HL-60/S4 treated with retinoic acid at 250 ng/mL for 4 days and 3 days (cell line): ENCODE results near the gene WDR72.

ENCODE experiments used
- in situ Hi-C: fragments of 300-500 bp; cut with MboI; formaldehyde crosslinking; loops from 2 replicates; pipeline ENCODE4 v1.7.0; 2022; ENCODE audit warnings: low sequenced_read_pairs

WDR72 gene

DNA sequence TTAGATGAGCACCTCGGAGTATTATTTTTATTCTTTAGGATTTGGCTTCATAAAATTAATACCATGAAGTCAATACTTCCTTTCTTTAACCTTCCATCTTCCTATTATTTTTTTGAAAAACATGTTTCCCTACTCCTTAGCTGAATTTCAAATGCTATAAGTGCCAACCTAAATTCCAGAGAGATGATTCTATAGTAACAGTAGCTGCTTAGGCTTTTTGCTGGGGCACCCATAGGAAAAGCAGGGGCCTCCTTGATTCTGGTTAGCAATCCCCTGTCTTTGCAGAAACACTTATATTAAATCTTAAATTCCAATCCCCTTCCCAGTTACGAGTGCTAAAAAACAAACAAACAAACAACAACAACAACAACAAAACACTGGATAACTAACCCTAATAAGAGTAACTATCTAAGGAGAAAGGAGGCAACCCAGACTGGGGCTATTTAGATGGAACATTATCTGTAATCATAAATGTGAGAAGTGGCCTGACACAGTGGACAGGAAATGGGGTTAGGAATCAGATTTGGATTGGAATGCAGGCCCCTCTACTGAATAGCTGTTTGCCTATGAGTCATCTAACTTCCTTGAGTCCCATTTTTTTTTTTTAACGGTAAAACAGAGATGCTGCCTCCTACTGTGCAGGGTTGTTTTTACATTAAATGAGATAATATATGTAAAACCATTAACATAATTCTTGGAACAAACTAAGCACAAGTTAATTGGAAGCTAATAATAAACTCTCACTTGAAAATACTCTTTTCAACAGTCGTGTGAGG, 148.1 kb downstream of the WDR72 start:
- in situ Hi-C loops, result no loop called here

DNA sequence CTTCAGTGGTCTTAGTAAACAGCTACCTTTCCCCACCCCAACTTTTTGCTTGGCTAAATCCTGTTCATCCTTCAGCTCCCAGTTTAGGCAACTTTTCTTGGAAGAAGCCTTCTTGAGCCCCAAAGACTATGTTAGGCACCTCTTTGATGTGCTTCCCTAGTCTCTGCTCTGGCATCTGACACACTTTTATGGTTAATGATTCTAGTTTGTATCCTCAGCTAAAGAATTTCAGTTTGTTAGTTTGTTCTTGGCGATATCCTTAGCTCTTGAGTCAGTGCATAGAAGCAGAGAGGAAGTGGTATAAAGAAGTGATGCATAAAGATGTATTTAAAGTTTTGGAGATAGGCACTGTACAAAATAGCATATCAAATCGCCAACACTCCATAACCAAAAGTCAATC, 168.4 kb downstream of the WDR72 start:
- in situ Hi-C loops, result no loop called here

DNA sequence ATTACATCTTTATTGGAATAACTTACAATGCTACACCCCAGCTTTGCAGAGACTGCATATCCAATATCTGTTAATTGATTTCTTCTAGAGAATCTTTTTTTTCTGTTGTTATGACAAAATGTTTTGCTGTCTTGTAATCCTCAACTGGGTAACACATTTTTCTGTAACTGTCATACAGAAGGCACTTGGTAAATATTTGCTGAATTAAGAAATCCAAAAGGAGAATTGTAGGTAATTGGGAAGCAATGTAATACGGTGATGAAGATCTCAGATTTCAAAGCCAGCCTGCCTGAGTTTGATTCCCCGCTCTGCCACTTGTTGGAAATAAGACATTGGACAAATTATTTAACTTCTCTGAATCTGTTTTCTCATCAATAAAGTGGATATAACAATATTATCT, 169.1 kb downstream of the WDR72 start:
- in situ Hi-C loops, result no loop called here

DNA sequence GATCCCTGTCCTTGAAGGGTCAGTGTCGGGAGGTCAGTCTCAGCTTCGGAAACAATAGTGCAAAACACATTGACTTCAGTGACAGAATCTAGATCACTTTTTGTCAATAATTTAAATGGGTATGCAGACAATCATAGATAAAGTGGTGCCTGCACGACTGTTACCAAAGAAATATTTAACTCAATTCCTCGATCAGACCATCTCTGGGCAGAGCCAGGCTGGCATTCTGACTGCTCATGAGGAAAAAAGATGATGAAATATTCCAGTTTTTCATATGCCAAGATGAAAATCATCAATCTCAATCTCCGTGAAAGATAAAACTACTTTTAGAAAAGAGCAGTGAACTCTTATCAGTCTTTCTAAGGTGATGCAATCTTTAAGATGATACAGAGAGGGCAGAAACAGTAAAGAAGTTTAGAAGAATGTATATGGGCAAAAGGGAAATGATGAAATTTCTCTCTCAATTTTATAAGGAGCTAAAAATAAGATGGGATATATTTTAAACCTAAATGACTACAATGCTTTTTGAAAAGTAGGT, 169.9 kb downstream of the WDR72 start:
- in situ Hi-C loops, result no loop called here

DNA sequence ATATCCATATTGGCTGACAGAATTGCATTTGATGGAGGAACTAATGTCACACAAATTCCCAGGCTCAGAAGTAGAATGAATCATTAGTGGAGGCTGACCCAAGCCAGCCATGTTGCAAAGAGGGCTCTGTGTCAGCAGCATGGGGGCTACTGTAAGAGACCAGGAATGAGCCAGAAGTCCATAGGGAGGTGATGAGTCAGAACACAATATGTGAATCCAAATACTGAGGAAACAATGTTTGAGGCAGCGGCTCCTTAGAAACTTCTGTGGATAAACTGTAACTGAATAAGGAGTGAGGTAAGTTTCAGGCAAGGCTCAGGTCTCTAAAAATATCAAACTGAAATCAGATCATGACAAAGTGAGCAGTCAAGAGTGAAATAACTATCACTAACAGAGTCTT, 170.7 kb downstream of the WDR72 start:
- in situ Hi-C loops, result no loop called here

DNA sequence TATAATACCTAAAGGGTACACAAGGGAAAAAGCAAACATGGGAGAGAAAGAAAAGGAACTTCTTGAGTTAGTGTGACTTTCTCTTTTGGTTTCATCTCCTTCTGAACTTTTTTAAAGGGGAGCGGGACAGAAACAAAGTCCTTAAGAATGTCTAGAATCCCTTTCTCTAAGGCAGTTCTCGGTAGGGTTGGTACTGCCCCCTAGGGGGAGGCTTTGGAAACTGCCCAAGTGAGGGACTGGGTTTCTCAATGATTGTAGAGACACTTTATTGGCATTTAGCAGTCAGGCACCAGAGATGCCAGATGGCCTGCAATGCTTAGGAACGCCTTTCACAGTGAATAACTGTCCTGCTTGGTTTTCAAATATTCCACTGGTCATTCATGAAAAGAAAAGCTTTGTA, 172.7 kb downstream of the WDR72 start:
- in situ Hi-C loops, result no loop called here

DNA sequence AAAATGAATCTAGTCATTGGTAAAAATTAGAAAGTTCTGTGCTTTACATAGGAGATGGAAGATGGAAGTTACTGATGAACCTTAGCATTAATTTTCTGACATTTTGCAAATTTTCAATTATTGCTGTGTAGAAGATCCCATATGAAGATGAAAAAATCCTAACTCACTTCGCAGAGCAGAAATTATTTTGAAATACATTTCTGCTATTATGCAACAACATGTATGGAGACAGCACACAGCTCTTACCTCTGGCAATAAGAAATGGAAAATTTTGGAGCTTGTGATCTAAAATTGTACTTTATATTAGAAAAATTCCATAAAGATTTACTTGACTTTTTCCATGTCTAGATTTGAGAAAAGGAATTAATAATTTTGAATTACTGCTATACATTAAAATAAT, 177.9 kb downstream of the WDR72 start:
- in situ Hi-C loops, result no loop called here

DNA sequence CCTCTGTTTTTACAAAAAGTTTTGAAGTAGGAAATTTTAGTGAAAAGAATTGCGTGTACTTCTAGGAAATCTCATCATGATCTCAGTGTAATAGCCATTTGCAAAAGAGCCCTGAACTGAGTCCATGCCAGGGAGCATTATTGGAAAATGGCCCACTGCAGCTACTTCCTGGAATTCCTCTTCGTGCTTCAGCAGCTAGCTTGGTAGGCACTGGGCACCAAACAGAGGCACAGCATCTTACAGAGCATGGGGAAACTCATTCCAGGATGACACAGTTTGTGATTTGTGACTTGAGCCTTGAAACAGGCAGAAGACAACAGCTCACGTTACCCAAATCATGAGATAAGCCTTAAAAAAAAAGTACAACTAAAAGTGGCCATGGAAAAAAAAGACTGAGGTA, 179.1 kb downstream of the WDR72 start:
- in situ Hi-C loops, result no loop called here

DNA sequence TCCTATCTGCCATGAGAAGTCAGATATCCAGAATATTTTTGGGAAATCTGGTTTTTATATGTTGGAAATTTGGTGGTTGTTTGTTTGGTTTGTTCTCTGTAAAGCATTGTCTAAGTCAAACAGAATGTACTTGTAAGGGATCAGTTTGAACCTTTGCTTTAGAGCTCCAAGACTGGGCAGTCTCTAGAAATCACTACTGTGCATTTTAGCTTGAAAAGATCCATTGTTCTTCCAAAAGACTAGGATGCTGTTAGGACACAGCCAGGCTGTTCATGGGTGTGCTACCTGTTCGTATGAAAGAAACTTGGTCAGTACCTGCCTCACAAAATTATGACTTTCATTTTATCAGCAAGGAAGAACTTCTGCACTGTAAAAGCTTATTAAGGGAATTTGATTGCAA, 182.6 kb downstream of the WDR72 start:
- in situ Hi-C loops, result no loop called here

DNA sequence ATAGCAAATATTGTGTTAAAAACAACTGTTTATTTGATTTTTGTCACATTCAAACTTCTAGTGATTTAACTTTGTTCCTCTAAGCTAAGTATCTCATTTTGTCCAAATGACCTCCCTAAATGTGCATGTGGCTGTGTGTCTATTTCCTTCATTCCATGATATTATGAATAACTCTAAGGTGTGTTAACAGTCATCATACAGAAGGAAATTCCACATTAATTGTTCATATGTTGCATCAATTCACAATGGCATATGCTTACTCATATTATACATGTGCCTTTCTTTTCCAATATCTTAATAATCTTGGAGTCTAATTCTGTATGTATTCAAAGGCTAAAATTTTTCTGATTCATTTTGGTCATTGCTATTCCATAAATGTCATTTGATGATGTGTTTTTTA, 186.4 kb downstream of the WDR72 start:
- in situ Hi-C loops, result no loop called here

DNA sequence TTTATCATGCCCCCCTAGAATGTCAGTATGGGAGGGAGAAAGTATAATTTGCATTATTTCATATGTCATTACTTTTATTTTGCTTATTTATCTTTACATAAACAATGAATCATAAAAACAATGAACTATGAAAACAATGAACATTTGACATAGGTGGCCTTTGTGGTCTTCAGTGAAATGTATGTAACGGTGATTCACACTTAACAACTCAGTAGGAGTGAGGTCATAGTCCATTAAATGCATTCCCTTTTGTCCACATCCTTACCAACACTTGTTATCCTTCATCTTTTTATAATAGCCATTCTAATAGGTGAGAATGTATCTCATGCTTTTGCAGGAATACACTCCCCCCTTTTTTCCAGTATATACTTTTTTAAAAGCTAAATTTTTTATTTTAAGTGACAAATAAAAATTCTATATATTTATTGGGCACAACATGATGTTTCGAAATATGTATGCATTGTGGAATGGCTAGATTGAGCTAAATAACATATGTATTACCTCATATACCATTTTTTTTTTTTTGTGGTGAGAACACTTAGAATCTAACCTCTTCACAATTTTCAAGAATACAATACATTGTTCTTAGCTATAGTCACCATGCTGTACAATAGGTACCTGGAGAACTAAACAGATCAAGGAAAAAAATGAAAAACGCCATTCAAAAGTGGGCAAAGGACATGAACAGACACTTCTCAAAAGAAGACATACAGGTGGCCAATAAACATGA, 189.5 kb downstream of the WDR72 start:
- in situ Hi-C loops, result no loop called here

DNA sequence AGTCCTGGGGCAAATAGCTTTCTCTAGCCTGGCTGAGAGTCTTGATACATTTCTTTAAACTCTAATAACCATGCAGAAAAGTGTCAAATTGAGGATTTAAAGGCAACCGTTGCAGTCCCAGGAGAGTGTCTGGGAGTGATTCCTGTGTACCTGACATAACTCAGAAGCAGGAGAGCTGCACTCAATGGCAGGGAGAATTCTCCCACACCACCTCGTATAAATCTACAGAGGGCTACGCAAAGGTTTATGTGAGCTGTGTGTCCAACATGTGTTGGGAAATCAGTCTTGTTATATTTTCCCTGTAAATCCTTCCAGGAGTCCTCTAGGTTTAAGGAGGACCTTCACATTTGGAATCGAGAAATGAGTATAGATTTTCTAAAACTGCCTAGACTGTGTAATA, 192.6 kb downstream of the WDR72 start:
- in situ Hi-C loops, result no loop called here

DNA sequence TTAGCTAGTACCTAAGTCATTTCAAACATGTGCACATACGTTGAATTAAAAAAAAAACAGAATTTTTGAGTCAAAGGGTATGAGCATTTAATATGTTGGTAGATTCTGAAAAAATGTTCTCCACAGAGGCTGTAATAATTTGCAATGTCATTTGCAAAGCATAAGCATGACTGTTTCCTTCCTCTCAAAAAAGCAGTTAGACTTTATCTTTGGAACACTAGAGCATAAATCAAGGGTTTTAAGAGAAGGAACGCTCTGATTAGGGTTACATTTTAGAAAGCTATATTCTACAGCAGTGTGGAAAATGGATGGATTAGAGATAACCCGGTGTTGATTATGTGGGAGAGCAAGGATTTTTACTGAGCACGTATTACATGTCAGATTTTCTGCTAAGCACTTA, 193.7 kb downstream of the WDR72 start:
- in situ Hi-C loops, result no loop called here

DNA sequence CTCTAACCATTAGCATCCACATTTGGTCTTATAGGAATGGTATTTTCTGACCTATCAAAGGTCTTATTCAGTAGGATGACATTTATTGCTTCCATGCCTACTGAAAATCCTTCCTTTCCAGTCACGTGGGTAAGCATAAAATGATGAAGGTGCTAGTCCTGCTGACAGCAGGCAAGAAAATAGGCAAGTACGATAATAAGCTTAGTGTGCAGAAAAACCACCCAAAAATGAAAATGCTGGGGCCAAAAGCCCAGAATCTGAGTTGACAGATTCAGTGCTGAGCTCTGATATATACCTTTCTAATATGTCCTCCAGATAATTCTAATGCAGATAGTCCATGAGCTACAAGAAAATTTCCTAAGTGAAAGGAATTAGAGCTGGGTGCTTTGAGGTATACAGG, 194.8 kb downstream of the WDR72 start:
- in situ Hi-C loops, result no loop called here

DNA sequence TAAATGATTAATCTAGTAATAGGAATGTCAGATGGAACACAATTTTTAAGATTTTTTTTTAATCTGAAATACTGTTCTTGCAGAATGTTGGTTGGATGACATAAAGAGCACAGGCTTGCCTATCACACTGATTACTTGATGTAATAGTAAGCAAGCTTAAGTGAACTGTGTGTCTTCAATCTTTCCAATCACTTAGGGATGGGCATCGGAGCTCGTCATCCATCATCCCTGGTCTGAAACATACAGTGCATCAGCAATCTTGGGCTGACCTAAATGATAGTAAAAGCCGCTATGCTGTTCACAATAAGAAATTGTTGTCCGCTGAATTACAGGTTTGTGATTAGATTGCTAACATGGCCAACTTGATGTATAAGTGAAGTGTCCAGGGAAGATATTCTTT, 195.8 kb downstream of the WDR72 start:
- in situ Hi-C loops, result no loop called here

DNA sequence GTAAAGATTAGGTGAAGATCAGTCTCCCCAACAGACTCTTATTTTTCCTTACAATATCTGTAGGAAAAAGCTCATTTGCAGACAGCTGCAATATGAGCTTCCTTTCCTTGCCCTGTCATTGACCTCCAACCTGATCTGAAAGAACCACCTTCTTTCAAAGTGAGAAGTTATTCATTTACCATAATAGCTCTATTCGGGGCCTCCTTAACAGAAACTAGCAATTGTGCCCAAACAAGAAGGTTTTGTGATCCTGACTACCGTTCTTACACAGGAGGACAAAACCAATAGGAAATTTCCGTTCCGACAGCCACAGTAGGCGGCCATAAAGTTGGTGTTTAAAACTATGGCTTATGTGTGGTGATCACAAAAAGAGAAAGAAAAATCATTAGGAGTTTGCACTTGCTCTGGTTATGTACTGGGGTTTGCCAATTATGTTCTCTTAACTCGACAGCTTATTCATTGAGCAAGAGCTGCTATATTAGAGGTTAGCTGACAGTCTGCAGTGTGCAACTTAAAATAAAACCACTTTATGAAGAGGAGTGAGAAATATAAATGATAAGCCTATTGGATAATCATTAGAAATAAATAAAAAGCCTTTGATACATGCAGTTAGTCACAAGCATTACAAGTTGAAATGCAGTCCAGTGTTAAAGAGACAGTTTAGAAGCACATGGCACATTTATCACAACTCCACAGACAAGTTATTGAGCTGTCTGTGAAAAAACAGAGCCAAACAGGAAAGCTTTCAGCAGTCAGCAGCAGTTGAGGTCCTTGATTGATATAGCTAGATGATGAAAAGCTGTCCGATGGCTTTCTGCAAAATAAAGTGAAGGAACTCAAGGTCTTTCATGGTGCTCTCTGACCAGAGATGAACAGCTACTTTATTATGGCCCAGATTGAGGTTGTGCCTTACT, 199.8 kb downstream of the WDR72 start:
- in situ Hi-C loops, result no loop called here

DNA sequence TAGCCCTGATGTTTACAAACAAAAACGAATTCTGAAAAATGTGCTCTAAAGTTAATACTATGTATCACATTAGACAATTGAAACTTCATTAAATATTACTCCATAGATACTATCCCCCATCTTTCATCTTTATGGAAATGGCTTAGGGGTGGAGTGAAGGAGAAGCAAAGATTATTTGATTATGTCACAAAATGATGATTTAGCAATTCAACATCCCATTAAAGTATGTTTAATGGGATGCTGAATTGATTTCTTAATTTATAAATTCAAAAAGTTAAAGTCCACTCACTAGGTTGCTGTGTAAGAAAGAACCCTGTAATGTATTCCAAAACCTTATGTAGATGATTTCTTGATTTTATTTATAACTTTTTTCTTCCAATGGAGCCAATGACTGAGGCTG, 201.1 kb downstream of the WDR72 start:
- in situ Hi-C loops, result no loop called here

DNA sequence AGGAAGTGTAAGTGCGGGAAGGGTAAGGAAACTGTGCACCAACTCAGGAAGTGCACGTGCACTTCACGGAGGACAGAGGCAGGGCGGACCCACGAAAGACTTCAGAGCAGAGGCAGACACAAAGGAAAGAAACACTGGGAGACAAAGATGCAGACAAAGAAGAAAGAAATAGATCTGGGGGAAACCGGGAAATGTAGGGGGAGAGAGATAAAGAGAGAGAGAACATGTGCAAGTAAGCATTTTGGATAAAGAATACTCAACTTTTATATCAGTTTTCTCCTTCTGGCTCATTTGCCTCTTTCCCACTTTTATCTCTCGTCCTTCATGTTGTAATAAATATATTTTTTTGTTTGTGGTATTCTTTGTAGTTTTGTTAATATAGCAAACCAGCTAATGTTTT, 204.2 kb downstream of the WDR72 start:
- in situ Hi-C loops, result no loop called here

DNA sequence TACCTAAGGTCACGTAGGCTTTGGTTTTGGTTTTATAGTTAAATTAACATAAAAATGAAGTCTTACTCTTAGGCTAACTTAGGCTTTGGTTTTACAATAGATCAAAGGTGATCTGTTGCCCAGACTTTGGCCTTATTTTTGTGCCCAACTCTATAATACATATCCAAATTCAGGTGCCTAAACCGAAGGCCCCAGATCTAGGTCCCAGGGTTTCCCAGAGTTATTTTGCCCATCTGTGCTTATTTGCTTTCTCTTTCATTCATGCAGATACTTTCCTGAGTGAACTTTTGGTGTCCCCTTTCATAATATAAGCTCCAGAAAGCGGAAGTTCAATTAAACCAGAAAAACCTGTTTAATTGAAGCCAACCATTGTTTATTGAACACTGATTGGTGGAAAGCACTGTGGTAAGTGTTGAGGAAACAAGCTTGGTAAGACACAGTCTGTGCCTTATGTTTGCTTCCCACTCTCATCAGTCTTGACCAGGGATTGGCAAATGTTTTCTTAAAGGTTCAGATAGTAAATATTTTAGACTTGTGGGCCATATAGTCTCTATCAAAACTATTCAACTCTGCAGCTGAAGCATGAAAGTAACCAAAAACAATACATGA, 209.7 kb downstream of the WDR72 start:
- in situ Hi-C loops, result no loop called here

DNA sequence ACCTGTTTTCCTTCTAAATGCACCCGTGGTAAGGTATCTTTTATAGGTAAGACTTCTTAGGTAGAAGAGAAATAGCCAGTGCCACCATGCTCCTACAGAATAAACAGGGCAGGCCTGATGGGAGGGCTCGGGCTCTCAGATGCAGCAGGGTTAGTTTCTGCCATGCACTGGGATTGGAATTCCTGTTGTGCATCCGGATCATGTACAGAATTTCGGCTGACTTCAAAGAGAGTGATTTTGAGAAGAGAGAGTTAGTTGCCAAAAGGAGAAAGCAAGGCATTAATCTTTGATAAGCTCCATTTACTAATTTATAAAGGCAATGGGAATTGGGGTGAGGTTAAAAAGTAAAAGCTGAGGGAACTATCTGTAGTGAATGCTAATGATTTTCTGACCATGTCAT, 211.2 kb downstream of the WDR72 start:
- in situ Hi-C loops, result no loop called here
